Osteoblast (primary cell): ENCODE data around the gene AKR1C8. TPM values are rescaled to one million over a fixed set of nuclear protein-coding genes. Genes with fewer than 3 reads are reported as not detected.
"Not testable (repeated sequence)": the region's sequence is repeated elsewhere in the genome, so short reads cannot be mapped to it uniquely, and the experiment has no call there.

Source experiments
- DNase-seq: peaks from one replicate; pipeline ENCODE4 v3.0.0; 2011; ENCODE audit warnings: low spot score, mixed read lengths; ENCODE audit not compliant: insufficient read length; ENCODE audit errors: missing footprints
- H2AFZ ChIP-seq: 2 replicates; pipeline ENCODE4 v1.6.0; 2011; ENCODE audit warnings: mild to moderate bottlenecking, low read length
- H3K27ac ChIP-seq: 2 replicates; pipeline ENCODE4 v1.5.1; 2011; ENCODE audit warnings: mild to moderate bottlenecking, low read depth, low read length, moderate library complexity
- H3K27me3 ChIP-seq: 2 replicates; pipeline ENCODE4 v1.6.0; 2012; ENCODE audit warnings: mild to moderate bottlenecking, control low read depth, inconsistent platforms, low read length, moderate library complexity; ENCODE audit not compliant: insufficient read depth
- H3K36me3 ChIP-seq: 2 replicates; pipeline ENCODE4 v1.5.1; 2011; ENCODE audit warnings: mild to moderate bottlenecking, low read length, control low read depth, moderate library complexity; ENCODE audit not compliant: insufficient read depth
- H3K4me1 ChIP-seq: 2 replicates; pipeline ENCODE4 v1.5.1; 2011; ENCODE audit warnings: mild to moderate bottlenecking, low read length, control low read depth, moderate library complexity; ENCODE audit not compliant: insufficient read depth
- H3K4me2 ChIP-seq: 2 replicates; pipeline ENCODE4 v1.6.0; 2011; ENCODE audit warnings: mild to moderate bottlenecking, low read length; ENCODE audit not compliant: insufficient read depth
- H3K4me3 ChIP-seq: fragments of 200-600 bp; sonication (generic); 3 replicates; pipeline ENCODE4 v1.5.1; 2012; ENCODE audit warnings: mild to moderate bottlenecking, low read length, inconsistent platforms; ENCODE audit not compliant: insufficient read depth
- H3K79me2 ChIP-seq: 2 replicates; pipeline ENCODE4 v1.6.0; 2012; ENCODE audit warnings: mild to moderate bottlenecking, low read length, control low read depth, inconsistent platforms; ENCODE audit not compliant: insufficient read depth
- H3K9me3 ChIP-seq: 2 replicates; pipeline ENCODE4 v1.5.1; 2011; ENCODE audit warnings: low read depth, low read length, control low read depth
- H4K20me1 ChIP-seq: 2 replicates; pipeline ENCODE4 v1.6.0; 2012; ENCODE audit warnings: mild to moderate bottlenecking, low read length, control low read depth; ENCODE audit not compliant: insufficient read depth
- CTCF ChIP-seq: IDR thresholded peaks from 2 replicates; pipeline ENCODE4 v1.5.1; 2011; ENCODE audit warnings: mild to moderate bottlenecking, low read depth, low read length, moderate library complexity; ENCODE audit errors: extremely low read depth
- total RNA-seq: library from RNA; depleted of rRNA; stranded (reverse); fragments of >200 nt; gene quantifications from 2 replicates; pipeline ENCODE4 v1.2.3, GENCODE V29; 2012

Gene AKR1C8
- total RNA-seq, 1 donor, result not detected

DNA sequence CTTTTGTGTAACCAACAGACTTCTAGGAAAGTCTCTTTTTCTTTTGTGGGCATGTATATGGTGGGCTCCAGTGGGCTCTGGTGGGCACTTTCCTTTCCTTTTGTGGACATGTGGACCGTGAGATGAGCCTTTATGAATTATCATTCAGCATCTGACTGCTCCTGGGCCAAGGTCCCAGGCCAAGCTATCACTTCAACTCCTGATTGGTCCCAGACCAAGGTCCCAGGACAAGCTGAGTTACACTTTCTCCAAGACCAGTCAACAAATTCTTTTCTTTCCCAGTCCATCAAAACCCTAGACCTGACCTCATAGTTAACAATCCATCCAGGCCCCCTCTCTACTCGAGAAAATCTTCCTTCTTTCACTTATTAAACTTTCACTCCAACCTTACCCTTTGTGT, 1.0 kb downstream of the AKR1C8 start:
- H3K27ac ChIP-seq, result no peak overlapping the region

DNA sequence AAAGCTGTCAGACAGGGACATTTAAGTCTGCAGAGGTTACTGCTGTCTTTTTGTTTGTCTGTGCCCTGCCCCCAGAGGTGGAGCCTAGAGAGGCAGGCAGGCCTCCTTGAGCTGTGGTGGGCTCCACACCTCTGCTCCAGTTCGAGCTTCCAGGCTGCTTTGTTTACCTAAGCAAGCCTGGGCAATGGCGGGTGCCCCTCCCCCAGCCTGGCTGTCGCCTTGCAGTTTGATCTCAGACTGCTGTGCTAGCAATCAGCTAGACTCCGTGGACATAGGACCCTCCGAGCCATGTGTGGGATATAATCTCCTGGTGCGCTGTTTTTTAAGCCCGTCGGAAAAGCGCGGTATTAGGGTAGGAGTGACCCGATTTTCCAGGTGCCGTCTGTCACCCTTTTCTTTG, 4.4 kb downstream of the AKR1C8 start:
- not testable (repeated sequence) for H3K9me3 ChIP-seq, H3K4me2 ChIP-seq, H4K20me1 ChIP-seq, DNase-seq, H3K79me2 ChIP-seq, H3K4me1 ChIP-seq, H3K36me3 ChIP-seq, H3K4me3 ChIP-seq, H3K27me3 ChIP-seq, H3K27ac ChIP-seq, H2AFZ ChIP-seq

More for the DNA sequence above, 1.0 kb downstream of the AKR1C8 start:
- DNase-seq, result no peak
- Histone ChIP-seq H3K4me1 (no peaks in the 10 kb centered on the region), H3K4me2 (no peak overlapping the region), H3K36me3 (no peaks in the 10 kb centered on the region), H3K9me3 (no peaks in the 10 kb centered on the region), H3K27me3 (no peaks in the 10 kb centered on the region), H2AFZ (no peak overlapping the region), H3K79me2 (no peaks in the 10 kb centered on the region), H3K4me3 (no peak overlapping the region), H4K20me1 (no peaks in the 10 kb centered on the region)
- no peak for TF ChIP-seq CTCF

DNA sequence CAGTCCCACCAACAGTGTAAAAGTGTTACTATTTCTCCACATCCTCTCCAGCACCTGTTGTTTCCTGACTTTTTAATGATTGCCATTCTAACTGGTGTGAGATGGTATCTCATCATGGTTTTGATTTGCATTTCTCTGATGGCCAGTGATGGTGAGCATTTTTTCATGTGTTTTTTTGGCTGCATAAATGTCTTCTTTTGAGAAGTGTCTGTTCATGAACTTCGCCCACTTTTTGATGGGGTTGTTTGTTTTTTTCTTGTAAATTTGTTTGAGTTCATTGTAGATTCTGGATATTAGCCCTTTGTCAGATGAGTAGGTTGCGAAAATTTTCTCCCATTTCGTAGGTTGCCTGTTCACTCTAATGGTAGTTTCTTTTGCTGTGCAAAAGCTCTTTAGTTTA, 9.4 kb downstream of the AKR1C8 start:
- not testable (repeated sequence) for H3K9me3 ChIP-seq, H3K36me3 ChIP-seq, H4K20me1 ChIP-seq, H3K79me2 ChIP-seq, H3K4me3 ChIP-seq, H3K4me2 ChIP-seq, H2AFZ ChIP-seq, DNase-seq, H3K4me1 ChIP-seq, H3K27ac ChIP-seq, H3K27me3 ChIP-seq

DNA sequence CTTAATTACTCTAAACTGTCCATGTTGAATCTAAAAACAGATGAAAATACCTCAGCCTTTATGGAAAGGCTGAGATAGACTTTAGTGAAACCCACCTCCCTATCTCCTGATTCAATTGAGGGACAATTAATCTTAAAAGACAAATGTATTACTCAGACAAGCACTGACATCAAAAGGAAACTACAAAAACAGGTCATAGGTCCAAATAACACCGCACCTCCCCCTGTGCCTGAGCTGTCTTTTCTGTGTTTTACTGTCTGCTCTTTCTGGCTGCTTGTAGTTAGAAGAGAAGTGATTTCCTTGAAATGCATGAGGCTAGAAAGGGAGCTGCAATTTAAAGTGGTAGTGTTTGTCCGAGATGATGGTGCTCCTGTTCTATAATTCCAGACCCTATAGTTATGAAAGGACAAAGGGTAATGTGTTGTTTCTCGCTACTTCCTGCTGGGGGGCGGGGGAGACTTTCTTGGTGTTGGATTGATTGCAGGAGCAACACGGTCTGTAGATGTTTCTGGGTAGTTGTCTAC, 16.0 kb downstream of the AKR1C8 start:
- no peaks in the 10 kb centered on the region for H3K36me3 ChIP-seq
- no peak for DNase-seq
- H3K4me1 ChIP-seq, result no peaks in the 10 kb centered on the region
- H3K27me3 ChIP-seq, result no peaks in the 10 kb centered on the region
- H2AFZ ChIP-seq, result no peak overlapping the region
- no peaks in the 10 kb centered on the region for H4K20me1 ChIP-seq
- no peak overlapping the region for H3K27ac ChIP-seq
- no peaks in the 10 kb centered on the region for H3K9me3 ChIP-seq
- no peak overlapping the region for H3K4me3 ChIP-seq
- no peaks in the 10 kb centered on the region for H3K79me2 ChIP-seq
- TF ChIP-seq CTCF, result no peak
- H3K4me2 ChIP-seq, result no peak overlapping the region

GRCh38 chr10:5165738-5166137, 19.2 kb downstream of the AKR1C8 start:
- no peaks in the 10 kb centered on the region for H4K20me1 ChIP-seq
- H2AFZ ChIP-seq, result no peak overlapping the region
- no peak overlapping the region for H3K4me3 ChIP-seq
- no peaks in the 10 kb centered on the region for H3K4me1 ChIP-seq
- no peaks in the 10 kb centered on the region for H3K79me2 ChIP-seq
- H3K27ac ChIP-seq, result no peak overlapping the region
- H3K27me3 ChIP-seq, result no peaks in the 10 kb centered on the region
- no peak for TF ChIP-seq CTCF
- no peak overlapping the region for H3K4me2 ChIP-seq
- no peaks in the 10 kb centered on the region for H3K9me3 ChIP-seq
- no peak for DNase-seq
- H3K36me3 ChIP-seq, result no peaks in the 10 kb centered on the region
